Measurements from ENCODE around the gene TTF1.
A peak's percentile ranks its signal among the peaks of the same experiment; 100 is the strongest.

The TTF1 gene, protein sequence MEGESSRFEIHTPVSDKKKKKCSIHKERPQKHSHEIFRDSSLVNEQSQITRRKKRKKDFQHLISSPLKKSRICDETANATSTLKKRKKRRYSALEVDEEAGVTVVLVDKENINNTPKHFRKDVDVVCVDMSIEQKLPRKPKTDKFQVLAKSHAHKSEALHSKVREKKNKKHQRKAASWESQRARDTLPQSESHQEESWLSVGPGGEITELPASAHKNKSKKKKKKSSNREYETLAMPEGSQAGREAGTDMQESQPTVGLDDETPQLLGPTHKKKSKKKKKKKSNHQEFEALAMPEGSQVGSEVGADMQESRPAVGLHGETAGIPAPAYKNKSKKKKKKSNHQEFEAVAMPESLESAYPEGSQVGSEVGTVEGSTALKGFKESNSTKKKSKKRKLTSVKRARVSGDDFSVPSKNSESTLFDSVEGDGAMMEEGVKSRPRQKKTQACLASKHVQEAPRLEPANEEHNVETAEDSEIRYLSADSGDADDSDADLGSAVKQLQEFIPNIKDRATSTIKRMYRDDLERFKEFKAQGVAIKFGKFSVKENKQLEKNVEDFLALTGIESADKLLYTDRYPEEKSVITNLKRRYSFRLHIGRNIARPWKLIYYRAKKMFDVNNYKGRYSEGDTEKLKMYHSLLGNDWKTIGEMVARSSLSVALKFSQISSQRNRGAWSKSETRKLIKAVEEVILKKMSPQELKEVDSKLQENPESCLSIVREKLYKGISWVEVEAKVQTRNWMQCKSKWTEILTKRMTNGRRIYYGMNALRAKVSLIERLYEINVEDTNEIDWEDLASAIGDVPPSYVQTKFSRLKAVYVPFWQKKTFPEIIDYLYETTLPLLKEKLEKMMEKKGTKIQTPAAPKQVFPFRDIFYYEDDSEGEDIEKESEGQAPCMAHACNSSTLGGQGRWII

DNA sequence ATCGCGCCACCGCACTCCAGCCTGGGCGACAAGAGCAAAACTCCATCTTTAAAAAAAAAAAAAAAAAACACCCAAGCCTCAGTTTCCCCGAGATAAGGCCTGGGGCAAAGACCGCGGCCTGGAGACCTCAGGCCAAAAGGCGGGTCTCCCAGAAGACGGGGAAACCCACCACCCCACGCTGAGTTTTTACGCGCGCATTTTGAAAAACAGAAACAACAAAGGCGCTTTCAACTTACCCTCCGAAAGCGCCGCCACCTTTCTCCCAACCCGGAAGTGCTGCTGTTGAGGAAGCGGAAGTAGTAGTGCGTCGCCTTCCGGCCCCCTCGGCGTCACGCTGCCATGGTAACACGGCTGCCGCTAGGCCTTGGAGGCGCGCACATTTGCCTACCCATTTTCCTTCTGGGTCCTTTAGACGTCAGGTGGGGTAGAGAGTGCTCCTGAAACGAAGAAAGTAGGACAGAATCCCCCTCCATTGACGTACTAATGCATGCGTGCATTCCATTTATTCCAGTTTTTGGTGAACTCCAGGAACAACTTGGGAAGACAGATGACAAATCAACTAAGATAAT lies at the start of gene TTF1:
TSS of gene TTF1 (minus strand) at position 287 of the 569 bp plus-strand sequence. CDS start 4,019 bp downstream, outside the sequence.
- DNase-seq = peak; percentile 75

DNA sequence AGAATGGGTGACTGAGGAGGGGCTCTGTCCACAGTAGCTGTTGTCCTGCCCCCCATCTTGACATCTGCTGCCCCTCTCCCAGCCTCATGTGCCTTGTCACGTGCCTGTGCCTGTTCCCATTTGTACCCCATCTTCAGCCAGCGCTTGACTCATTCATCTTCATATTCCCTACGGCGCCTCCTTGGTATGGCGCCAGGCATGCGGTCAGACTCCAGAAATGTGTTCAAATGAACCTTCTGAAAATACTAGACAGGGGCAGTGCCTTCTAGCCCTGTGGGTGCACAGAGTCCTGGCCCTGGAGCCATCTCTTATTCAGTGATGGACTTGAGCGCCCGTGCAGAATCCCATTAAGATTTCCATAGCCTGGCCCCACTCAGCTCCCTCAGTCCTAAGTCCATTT lies 49.6 kb upstream of the TTF1 start:
- DNase-seq = no peak

DNA sequence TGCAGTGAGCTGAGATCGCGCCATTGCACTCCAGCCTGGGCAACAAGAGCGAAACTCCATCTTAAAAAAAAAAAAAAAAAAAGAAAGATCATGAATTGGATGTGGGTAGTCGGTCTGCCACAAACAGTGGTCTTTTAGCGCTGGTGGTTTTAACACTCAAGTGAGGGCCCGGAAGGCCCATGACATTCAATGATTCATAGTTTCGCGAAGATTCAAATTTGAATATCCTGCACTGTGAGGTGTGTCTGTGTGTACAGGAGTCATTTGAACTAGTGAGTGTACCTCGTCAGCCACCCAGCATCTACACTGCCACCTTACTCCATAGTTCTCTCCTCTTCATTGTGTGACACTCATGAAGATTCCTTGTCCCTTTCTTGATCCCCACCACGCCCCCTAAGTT lies 44.6 kb upstream of the TTF1 start:
- DNase-seq = no peak

DNA sequence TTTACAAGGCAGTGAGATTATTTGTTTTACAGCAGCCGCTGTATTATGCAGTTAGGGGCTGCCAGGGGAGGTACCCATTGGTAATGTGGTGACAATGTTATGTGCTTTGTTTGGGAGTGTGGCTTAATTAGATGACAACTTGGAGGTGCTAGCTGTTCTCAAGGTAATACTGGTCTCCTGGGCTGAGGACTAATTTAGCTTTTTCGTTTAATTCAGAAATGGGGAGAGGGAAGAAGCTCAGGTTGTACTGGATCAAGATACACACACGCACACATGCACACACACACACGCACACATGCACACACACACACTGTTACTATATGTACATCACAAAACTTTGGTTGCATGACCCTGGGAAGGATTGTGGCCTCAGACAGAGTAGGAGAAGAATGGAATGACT lies 41.3 kb upstream of the TTF1 start:
- no peak for DNase-seq

DNA sequence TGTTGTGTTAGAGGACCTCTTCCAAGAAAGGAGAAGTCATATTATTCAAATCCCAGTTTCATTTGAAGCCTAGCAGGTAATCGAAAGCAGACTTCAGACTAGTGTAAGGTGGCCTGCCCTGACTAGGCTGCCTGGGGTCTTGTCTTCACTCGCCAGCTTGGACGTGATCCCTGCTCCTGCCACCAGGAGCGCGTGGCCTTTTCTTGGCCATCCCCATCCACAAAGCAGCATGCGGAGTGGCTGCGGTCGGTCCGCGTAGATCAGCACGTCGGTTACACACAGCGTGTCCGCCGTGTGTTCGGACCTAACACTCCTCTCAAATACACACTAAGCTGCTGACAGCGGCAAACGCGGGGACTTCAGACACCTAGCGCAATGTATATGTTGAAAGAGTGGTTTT lies 40.7 kb upstream of the TTF1 start:
- DNase-seq = no peak

DNA sequence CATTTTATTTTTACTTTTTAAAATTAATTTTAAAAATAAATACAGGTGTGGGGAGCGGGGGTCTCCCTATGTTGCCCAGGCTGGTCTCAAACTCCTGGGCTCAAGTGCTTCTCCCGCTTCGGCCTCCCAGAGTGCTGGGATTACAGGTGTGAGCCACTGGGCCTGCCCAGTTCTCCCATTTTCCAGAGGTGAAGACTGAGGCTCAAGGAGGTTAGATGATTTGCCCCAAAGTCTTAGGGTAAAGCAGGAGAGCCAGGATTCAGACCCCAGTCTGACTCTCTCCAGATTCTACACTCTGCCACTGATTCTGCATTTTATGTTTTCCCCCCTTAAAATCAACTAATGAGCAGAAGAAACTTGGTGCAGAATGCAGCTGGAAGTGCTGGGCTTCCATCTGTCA lies 40.2 kb upstream of the TTF1 start:
- no peak for DNase-seq

DNA sequence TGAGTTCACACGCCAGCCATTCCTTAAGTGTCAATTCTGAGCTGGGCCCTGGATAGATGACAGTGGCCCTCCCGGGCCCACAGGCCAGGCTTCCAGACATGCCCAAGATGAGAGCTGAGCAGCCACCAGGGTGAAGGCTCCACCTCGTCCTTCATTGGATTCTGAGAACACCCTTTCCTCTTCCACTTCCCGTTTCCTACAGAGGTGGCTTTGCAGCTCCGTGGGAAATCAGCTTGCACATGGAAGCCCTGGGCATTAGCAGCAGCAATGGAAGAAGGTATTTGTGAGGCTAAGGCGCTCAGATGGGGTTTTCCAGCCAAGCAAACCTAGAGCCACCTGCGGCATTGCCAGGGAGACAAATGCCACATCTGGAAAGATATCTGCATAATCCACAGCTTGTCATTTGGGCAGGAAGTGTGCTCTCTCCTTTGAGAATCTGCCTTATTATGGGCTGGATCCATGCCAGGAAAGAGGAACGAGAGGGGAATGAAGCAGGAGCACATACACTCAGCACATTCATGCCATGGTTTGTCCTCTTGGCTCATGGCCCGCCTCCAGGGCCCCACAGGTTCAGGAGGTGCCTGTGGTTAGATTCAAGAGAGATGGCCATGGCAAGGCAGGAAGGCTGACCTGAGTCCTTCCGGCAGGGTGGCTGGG lies 37.4 kb upstream of the TTF1 start:
- no peak for DNase-seq

DNA sequence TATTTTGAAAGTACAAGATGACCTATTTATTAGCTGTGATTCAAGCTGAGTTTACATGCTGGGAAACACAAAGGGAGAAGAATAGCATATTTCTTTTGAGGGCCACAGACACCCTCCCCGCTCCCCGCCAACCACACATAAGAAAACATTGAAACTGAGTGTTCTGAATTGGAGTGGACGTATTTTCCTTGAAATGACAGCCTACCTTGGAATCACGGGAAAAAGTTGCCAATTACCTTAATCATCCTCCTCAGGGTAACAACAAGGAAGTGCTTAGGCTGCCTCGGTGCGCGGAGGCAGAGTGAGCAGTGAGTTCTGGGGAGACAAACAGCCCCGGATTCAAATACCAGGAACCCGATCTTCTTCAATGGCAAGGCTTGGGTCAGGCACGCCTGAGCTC lies 34.8 kb upstream of the TTF1 start:
- DNase-seq = no peak

DNA sequence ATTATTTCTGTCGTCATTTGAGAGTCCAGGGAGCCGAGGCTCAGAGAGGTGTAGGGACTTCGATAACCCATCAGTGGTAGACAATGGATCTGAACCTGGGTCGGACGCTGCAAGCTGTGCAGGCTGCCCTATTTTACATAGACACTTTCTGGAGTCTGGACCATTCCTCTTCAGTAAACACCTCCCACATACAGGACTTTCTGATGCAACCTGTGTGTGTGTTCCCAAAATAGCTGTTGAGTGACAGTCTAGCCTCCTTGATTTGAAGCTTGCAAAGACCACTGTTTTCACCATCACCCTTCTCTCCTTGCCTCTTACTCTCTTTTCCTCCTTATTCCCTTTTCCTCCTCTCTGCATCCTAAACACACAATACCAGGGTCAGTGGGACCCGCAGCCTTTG lies 34.1 kb upstream of the TTF1 start:
- no peak for DNase-seq

DNA sequence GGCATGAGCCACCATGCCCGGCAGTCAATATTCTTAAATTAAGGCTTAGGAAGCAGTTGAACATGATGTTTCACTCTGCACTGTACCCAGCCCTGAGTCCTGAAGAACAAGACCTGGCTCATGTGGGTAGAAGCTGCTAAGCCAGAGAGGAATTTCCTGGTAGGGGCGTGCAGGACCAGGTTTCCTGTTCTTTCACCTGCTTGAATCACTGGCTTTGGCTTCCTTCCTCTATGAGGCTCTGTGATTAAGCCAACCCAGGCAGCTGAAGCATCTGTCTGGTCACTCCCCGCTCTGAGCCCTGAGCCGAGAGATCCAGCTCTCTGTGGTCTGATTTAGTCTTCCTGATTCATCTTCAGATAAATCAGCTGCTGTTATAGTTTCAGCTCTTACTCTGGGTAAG lies 32.5 kb upstream of the TTF1 start:
- DNase-seq = no peak

DNA sequence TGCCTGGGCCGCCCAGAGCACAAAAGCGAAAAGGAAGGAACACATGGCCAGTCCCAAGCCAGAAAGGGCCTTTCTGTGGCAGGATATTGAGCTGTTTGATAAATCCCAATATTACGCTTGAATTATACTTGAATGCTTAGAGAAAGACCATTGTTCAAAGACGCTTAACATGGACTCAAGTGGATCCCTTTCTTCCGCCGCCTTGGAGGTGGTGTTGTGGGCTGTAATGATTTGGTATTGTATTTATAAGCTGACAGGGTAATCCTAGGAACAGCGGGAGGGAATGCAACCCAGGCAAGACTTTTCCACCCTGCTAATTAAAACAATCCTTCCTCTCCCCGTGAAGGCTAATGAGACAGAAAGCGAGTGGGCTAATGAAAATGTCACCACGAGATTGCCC lies 28.2 kb upstream of the TTF1 start:
- no peak for DNase-seq

DNA sequence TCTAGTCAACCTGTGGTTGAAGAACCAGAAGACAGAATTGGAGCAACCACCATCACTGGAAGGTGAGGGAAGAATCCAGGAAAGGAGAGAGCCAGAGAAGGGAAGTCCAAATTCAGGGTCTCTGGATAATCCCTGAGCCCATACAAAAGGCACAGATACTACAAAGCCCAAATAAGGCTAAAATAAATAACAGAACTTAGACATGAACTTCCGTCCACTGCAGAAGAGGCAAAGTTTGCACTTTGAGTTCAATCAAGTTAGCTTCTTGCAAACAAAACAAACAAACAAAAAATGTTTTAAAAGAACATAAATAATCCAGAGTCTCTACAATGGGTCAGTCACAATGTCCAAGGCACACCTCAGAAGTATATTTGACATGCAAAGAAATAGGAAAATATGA lies 24.4 kb upstream of the TTF1 start:
- DNase-seq = no peak

DNA sequence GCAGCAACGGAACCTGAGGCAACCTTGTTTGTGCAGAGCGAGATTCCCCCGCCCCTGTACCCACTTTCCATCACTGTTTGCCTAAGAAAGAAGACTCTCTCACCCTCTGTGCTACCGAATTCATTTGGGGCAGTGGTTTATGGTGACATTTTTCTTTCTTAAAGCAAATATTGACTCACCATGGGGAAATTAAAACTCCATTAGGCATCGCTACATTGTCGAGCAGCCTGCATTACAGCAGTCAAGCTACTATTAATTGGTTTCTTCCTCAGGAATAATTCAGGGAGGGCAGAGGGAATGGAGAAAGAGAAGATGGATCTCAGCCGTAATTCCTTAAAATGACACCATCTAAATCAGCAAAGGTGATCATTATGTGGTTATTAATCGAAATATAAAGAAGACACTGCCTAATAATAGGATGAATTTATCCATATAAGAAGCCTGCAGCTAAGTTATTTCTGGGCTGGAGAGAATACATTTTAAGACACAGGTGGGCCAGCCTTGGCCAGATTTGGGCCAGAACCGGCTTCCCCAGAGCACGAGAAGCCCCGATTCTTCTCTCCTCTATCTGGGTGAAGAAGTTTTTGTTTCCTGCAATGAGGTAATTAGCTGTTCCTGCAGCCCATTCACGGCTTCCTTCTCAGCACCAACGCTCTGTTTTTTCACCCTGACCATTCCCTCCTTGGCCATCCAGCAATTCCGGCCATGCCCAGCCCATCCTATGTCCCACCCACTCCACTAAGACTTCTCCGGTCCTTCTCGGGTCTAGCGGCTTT lies 20.2 kb upstream of the TTF1 start:
- no peak for DNase-seq

DNA sequence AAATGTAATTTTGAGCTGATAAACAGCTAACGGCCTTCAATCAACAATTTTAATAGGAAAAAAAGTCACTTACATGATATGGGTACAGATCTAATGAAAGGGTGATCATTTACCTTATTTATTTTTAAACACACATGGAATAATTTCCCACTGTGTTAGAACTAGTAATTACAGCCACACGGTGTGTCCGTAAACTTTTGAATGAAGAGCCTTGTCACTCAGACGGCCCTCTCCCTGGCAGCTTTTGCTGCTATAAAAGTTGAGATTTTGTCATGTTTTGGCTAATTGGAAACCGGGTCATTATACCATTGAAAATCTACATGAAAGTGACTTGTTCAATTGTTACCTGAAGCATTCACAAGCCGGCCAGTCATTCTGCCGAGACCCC lies 19.0 kb upstream of the TTF1 start:
- DNase-seq = no peak

DNA sequence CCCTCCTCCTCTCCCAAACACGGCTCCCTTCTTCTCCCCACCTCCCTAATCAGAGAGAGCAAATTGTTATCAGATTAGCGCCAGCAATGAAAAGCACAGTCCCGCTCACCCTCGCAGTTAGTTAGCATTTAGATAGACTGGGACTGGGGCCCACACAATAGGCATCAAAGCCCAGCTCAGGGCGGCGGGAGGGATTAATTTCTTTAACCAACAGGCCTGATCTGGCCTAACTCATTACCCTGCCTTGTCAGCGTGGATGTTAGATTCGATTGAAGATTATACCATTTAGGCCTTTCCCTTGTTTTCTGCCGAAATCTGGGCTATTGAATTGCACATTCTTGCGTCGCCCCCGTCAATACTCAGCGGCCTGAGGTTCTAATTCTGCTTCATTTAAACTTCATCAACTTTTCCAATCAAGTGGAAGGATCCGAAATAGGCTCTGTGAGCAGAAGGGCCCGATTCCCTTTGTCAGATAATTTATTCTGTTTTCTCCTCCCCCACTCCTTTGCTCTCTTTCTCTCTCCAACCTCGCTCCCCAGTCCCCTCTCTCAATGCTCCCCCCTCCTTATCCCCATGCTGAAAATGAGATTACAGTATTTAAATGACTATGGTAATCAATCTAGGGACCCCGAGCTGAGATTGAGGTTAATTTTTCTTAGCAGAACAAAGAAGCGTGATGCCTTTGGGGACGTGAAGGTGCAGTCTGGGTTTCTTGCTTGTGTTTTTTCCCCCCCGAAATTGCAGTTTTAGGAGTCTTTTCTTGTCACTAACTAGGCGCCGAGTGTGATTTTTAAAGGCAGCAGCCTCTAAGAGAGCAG lies 18.4 kb upstream of the TTF1 start:
- DNase-seq = no peak

DNA sequence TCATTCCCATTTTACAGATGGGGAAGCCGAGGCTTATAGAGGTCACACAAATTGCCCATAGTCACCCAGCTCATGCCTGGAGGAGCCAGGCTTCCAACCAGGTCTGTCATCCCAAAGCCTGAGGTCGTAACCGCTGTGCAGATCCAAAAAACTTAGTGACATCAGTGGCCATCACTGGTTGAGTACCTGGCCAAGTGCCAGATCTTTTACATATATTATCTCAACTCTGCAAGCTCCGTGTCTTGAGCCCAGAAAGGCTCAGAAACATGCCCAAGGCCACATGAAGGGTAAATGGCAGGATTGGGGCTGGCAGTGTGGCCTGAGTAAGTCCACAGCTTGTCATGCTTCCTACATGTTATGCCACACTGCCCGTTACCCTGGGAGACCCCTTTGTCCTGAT lies 16.9 kb upstream of the TTF1 start:
- no peak for DNase-seq

DNA sequence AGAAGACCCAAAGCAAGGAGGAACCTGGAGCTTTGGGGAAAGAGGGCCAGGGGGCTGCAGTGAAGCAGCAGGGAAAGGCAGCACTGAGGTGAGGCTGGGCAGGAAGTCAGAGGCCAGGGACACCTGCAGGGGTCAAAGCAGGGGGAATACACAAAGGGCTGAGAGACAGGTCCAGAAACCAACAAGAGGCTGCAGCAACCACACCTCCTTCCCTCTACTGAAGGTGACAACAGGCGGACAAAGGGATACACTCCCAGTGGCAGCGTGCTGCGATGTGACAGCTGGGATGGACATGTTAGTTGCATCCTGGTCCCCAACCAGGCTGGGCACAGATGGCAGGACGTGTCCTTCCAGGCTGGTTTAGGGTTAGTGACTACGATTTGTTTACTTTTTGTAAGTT lies 15.9 kb upstream of the TTF1 start:
- DNase-seq = no peak

DNA sequence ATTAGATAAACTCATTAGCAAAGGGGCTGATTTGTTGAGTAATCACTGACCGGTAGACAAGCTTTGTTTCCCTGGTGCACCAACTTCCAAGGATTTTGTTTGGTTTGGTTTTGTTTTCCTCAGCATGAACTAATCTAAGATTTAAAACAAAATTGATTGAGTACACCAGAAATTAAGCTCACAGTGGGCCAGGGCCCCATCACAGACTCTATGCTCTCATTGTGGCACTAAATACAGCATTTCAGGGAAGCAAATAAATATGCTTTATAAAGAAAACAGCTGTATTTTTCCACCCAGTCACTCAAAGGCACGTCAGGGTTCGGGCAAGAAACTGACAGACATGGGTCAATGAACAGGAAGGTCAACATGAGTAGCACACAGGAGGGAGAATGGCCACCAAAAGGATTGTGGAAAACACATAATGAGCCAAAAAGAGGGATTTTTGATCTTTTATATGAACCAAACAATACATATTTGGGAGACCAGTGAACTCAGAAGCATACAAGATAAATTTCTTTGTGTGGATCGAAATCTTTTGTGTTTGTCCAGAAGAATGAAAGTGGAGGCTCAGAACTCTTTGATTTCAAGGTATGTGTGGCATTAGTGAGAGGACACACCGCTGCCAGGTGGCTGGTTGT lies 12.2 kb upstream of the TTF1 start:
- DNase-seq = no peak

DNA sequence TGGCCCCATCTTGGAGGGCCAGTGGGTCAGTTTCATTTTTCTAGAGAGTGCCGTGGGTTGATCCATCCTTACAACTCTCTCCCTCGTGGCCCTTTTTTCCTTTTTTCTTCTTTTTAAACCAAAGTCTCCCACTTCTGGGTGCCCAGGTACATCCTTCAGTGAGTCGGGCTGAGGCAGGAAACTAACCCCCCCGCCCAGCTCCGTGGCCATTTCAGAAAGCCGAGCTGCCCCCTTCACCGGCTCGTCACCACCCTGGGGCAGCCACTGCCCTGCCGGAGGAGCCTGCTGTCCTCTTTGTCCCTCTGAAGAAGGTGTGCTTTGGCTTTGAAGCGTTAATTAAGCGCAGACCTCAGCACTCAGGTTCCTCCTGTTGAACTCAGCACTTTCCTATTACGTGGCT lies 8.5 kb upstream of the TTF1 start:
- no peak for DNase-seq

DNA sequence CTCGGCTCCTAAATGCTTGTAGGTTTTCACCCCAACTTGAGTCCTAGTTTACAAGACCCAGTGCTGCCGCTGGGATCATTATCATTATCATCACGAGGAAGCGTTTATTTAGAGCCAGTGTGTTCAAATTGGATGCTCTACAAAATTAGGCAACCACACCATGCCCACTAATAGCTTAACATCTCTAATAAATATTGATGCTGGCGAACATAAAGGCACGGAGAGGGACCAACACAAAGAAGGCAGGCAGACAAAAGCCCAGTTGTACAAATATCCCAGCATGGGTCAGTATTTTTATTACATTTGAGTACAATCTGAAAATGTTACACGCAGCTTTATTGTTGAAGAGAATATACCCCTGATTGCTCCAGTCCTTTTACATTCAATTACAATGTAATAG lies 8.1 kb upstream of the TTF1 start:
- no peak for DNase-seq

DNA sequence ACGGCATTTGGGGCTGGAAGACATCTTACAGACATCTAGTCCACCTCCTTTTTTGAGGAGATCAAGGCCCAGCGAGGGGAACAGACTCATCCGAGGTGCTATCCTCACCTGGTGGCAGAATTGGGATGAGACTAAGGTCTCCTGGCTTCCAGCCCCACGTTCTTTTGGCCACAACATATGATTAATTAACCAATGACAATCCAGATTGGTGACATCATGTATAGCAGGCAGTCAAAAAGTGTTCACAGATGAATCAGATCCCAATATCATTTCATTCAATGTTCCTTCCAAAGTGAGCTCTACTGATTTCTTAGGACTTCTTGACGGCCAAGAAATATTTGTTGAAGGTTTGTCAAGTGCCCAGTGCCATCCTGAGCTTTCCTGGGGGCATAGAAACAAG lies 7.3 kb upstream of the TTF1 start:
- DNase-seq = no peak
